Kidney epithelial cell (primary cell): ENCODE results near the gene KIRREL2. TPM values are rescaled to one million over a fixed set of nuclear protein-coding genes. Genes with fewer than 3 reads are reported as not detected.

Experiments
- DNase-seq: peaks from one replicate; pipeline ENCODE4 v3.0.0-alpha.2; 2010; ENCODE audit warnings: low read depth
- H3K27me3 ChIP-seq: 2 replicates; pipeline ENCODE4 v1.6.0; 2011; ENCODE audit warnings: low read length; ENCODE audit not compliant: control insufficient read depth, insufficient read depth
- H3K36me3 ChIP-seq: 2 replicates; pipeline ENCODE4 v1.5.1; 2011; ENCODE audit warnings: low read length; ENCODE audit not compliant: control insufficient read depth, insufficient read depth
- H3K4me3 ChIP-seq: 2 replicates; pipeline ENCODE4 v1.5.1; 2011; ENCODE audit warnings: low read depth, mild to moderate bottlenecking, control low read depth, low read length
- total RNA-seq: library from RNA; depleted of rRNA; stranded (reverse); fragments of >200 nt; gene quantifications from 2 replicates; pipeline ENCODE4 v1.2.3, GENCODE V29; 2015
- TF ChIP-seq, protein P1 (sequence below): IDR thresholded peaks from 2 replicates; pipeline ENCODE4 v1.5.1; 2011; ENCODE audit warnings: mild to moderate bottlenecking, moderate library complexity, low read length, control low read depth, inconsistent platforms; ENCODE audit not compliant: insufficient read depth, poor library complexity, severe bottlenecking

The KIRREL2 gene
- 0.50 and 1.0 TPM in 2 replicates for total RNA-seq

- TF ChIP-seq, protein P1, sequence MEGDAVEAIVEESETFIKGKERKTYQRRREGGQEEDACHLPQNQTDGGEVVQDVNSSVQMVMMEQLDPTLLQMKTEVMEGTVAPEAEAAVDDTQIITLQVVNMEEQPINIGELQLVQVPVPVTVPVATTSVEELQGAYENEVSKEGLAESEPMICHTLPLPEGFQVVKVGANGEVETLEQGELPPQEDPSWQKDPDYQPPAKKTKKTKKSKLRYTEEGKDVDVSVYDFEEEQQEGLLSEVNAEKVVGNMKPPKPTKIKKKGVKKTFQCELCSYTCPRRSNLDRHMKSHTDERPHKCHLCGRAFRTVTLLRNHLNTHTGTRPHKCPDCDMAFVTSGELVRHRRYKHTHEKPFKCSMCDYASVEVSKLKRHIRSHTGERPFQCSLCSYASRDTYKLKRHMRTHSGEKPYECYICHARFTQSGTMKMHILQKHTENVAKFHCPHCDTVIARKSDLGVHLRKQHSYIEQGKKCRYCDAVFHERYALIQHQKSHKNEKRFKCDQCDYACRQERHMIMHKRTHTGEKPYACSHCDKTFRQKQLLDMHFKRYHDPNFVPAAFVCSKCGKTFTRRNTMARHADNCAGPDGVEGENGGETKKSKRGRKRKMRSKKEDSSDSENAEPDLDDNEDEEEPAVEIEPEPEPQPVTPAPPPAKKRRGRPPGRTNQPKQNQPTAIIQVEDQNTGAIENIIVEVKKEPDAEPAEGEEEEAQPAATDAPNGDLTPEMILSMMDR: no peak
- peaks cover 78% of the 10 kb centered on the region for H3K27me3 ChIP-seq
- peak within 1 kb of the TSS; percentile 11 for H3K4me3 ChIP-seq
- H3K36me3 ChIP-seq: no peaks in the 10 kb centered on the region
- no peak for DNase-seq
Measured at GRCh38 chr19:35856546-35857149, at the start of gene KIRREL2. KIRREL2 (plus strand) TSS chr19:35856911; CDS start chr19:35857120, 209 bp downstream.

DNA sequence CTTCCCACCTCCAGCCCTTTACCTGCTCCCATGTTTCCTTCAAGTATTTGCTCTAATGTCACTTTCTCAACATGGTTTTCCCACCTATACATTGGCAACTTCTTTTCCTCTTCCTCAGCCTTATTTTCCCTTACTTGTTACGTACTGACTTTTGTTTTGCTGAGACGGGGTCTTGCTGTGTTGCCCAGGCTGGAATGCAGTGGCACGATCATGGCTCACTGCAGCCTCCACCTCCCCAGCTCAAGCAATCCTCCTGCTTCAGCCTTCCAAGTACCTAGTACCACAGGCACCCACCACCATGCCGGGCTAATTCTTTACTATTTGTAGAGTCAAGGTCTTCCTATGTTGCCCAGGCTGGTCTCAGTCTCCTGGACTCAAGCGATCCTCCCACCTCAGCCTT is 49.1 kb upstream of the KIRREL2 start:
- H3K27me3 ChIP-seq: peaks cover 6% of the 10 kb centered on the region
- TF ChIP-seq, protein P1: no peak

DNA sequence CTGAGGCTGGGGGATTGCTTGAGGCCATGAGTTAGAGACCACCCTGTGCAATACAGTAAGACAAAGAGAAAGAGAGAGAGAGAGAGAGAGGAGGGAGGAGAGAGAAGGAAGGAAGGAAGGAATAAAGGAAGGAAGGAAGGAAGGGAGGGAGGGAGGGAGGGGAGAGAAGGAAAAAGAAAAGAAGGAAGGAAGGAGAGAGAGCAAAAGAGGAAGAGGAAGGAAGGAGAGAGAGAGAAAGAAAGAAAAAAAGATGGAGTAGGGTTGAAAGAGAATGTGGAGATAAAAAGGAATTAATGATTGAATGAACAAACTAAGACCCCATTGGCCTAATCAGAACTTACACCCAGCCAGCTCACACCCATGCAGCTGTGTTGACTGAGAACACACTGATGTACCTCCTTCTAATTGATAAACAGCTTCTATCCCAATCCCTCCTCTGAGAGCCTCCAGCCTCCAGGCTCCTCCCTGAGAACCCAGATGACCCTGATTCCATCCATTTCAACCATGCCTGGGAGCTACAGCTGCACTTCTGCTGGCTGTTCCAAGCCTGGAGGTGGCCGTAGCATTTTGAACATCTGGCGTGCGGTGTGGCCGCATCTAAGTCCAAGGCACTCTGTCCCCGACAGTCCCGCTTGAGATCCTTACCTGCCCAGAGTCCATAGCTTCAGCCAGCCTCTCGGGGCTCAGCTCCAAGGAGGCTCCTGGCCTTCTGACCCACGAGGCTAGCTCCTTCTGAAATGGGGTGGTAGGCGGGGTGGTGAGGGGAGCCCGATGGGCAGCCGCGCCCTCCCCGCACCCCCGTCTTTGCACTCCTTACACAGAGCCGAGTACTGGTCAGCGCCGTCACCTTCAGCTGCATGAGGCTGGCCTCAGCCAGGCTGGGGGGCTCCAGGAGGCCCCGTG is 45.1 kb upstream of the KIRREL2 start:
- H3K4me3 ChIP-seq: no peak overlapping the region
- no peak for DNase-seq
- H3K36me3 ChIP-seq: no peaks in the 10 kb centered on the region
- peaks cover 8% of the 10 kb centered on the region for H3K27me3 ChIP-seq
- TF ChIP-seq, protein P1: no peak

More for the DNA sequence above, 49.1 kb upstream of the KIRREL2 start:
- H3K4me3 ChIP-seq: no peak overlapping the region
- DNase-seq: no peak
- no peaks in the 10 kb centered on the region for H3K36me3 ChIP-seq

GRCh38 chr19:35812220-35813042 is 44.3 kb upstream of the KIRREL2 start, which contains the start of gene PRODH2:
PRODH2 (minus strand) TSS chr19:35812845; CDS start chr19:35812805, 40 bp downstream.
- H3K4me3 ChIP-seq: no peak within 1 kb of the TSS
- H3K36me3 ChIP-seq: no peaks in the 10 kb centered on the region
- TF ChIP-seq, protein P1: no peak
- DNase-seq: no peak
- H3K27me3 ChIP-seq: peaks cover 8% of the 10 kb centered on the region

DNA sequence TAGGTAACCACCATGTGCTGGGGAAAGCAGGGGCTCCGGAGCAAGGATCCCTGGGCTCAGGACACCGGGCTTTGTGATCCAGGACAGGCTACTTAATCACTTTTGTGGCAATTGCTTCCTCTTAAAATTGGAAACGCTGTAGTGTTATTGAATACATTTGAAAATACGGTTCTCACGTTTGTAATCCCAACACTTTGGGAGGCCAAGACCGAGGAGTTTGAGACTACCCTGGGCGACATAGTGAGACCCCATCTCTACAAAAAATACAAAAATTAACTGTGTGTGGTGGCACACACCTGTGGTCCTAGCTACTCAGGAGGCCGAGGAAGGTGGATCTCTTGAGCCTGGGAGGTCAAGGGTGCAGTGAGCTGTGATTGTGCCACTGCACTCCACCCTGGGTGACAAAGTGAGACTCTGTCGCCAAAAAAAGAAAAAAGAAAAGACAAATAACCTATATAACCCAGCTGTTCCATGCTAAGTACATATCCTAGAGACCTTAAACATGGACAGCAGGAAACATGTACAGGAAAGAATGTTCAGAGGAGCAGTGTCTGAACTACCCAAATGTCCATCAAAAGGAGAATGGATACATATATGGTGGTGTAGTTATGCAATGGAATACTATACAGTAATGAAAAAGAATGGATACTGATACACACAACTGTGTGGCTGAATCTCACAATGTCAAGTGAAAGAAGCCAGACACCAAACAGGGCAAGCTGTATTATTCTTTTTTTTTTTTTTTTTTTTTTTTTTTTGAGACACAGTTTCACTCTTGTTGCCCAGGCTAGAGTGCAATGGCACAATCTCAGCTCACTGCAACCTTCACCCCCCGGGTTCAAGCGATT is 43.4 kb upstream of the KIRREL2 start:
- DNase-seq: no peak
- H3K36me3 ChIP-seq: no peaks in the 10 kb centered on the region
- peaks cover 8% of the 10 kb centered on the region for H3K27me3 ChIP-seq
- TF ChIP-seq, protein P1: no peak
- H3K4me3 ChIP-seq: no peak overlapping the region
